ENCODE results near the gene LAMC1.
"Not testable (repeated sequence)": the region's sequence is repeated elsewhere in the genome, so short reads cannot be mapped to it uniquely, and the experiment has no call there.

Gene LAMC1

GRCh38 chr1:183110326-183110880, 87.2 kb downstream of the LAMC1 start:
- DNase-seq: no peak

GRCh38 chr1:183114441-183114840, 91.2 kb downstream of the LAMC1 start:
- DNase-seq: no peak

- DNase-seq: no peak
These were observed 93.2 kb downstream of the LAMC1 start for GRCh38 chr1:183116416-183116815.

- DNase-seq: no peak
These were observed 98.4 kb downstream of the LAMC1 start for GRCh38 chr1:183121609-183122008.

GRCh38 chr1:183124259-183124658, 101.0 kb downstream of the LAMC1 start:
- no peak for DNase-seq

- DNase-seq: no peak
These were observed 102.2 kb downstream of the LAMC1 start for GRCh38 chr1:183125279-183125999.

GRCh38 chr1:183126000-183126366, 102.8 kb downstream of the LAMC1 start:
- DNase-seq: no peak

- DNase-seq: no peak
These were observed 103.3 kb downstream of the LAMC1 start for GRCh38 chr1:183126528-183126927.

- DNase-seq: no peak
These were observed 106.9 kb downstream of the LAMC1 start for GRCh38 chr1:183129921-183130690.

- DNase-seq: no peak
These were observed 107.9 kb downstream of the LAMC1 start for GRCh38 chr1:183131166-183131565.

GRCh38 chr1:183135336-183135735, 112.1 kb downstream of the LAMC1 start:
- DNase-seq: no peak

- DNase-seq: no peak
These were observed 114.6 kb downstream of the LAMC1 start for GRCh38 chr1:183137782-183138181.

- no peak for DNase-seq
These were observed 115.1 kb downstream of the LAMC1 start for GRCh38 chr1:183138301-183138700.

- DNase-seq: no peak
These were observed 116.2 kb downstream of the LAMC1 start for GRCh38 chr1:183139281-183139942.

- DNase-seq: no peak
These were observed 117.4 kb downstream of the LAMC1 start for GRCh38 chr1:183140633-183141032.

- DNase-seq: no peak
These were observed 119.0 kb downstream of the LAMC1 start for GRCh38 chr1:183142171-183142570.

- no peak for DNase-seq
These were observed 120.5 kb downstream of the LAMC1 start for GRCh38 chr1:183143576-183144315.

GRCh38 chr1:183144752-183145151, 121.5 kb downstream of the LAMC1 start:
- DNase-seq: no peak

GRCh38 chr1:183147735-183148134, 124.5 kb downstream of the LAMC1 start:
- no peak for DNase-seq

GRCh38 chr1:183148599-183148998, 125.4 kb downstream of the LAMC1 start:
- no peak for DNase-seq

- DNase-seq: no peak
These were observed 126.1 kb downstream of the LAMC1 start for GRCh38 chr1:183149273-183149672.

- DNase-seq: not testable (repeated sequence)
These were observed 126.8 kb downstream of the LAMC1 start for GRCh38 chr1:183150032-183150431.

- DNase-seq: no peak
These were observed 127.2 kb downstream of the LAMC1 start for GRCh38 chr1:183150445-183150844.
